ENCODE data around the gene TRIM71.

DNA sequence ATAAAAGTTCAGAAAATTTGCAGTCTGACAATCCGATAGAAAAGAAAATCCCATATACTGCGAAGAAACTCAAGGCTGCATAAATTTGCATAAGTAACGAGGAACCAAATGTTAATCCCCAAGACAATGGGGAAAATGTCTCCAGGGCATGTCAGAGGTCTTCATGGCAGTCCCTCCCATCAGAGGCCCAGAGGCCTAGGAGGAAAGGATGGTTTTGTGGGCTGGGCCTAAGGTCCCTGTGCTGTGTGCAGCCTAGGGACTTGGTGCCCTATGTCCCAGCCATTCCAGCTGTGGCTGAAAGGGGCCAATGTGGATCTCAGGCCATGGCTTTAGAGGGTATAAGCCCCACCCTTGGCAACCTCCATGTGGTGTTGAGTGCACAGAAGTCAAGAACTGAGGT lies 112.4 kb downstream of the TRIM71 start:
- TF ChIP-seq, protein P1, sequence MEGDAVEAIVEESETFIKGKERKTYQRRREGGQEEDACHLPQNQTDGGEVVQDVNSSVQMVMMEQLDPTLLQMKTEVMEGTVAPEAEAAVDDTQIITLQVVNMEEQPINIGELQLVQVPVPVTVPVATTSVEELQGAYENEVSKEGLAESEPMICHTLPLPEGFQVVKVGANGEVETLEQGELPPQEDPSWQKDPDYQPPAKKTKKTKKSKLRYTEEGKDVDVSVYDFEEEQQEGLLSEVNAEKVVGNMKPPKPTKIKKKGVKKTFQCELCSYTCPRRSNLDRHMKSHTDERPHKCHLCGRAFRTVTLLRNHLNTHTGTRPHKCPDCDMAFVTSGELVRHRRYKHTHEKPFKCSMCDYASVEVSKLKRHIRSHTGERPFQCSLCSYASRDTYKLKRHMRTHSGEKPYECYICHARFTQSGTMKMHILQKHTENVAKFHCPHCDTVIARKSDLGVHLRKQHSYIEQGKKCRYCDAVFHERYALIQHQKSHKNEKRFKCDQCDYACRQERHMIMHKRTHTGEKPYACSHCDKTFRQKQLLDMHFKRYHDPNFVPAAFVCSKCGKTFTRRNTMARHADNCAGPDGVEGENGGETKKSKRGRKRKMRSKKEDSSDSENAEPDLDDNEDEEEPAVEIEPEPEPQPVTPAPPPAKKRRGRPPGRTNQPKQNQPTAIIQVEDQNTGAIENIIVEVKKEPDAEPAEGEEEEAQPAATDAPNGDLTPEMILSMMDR (IDR thresholded peaks at IDR 0.05; ENCODE audit: insufficient read depth, low read length), result no peak
- TF ChIP-seq POLR2AphosphoS5 (IDR thresholded peaks at IDR 0.05; ENCODE audit: low read depth), result no peak
- TF ChIP-seq GABPA (IDR thresholded peaks at IDR 0.05; ENCODE audit: low read depth), result no peak

Data from HL-60 (cell line).